Activated CD4-positive, CD25-positive, alpha-beta regulatory T cell treated with anti-CD3 and anti-CD28 coated beads, Interleukin-2, amount 50 U/mL, for 24 hours (primary cell): ENCODE results near the gene HADHB.
"Not testable (repeated sequence)": the region's sequence is repeated elsewhere in the genome, so short reads cannot be mapped to it uniquely, and the experiment has no call there.

ENCODE experiments used
- ATAC-seq, 2 donors: fragments of 150-1000 bp; cut with Tn5 transposase; one replicate each; pipeline ENCODE4 v1.10.0; 2021; ENCODE audit warnings: mild to moderate bottlenecking in 1 of 2, moderate library complexity in 1 of 2

Gene HADHB

DNA sequence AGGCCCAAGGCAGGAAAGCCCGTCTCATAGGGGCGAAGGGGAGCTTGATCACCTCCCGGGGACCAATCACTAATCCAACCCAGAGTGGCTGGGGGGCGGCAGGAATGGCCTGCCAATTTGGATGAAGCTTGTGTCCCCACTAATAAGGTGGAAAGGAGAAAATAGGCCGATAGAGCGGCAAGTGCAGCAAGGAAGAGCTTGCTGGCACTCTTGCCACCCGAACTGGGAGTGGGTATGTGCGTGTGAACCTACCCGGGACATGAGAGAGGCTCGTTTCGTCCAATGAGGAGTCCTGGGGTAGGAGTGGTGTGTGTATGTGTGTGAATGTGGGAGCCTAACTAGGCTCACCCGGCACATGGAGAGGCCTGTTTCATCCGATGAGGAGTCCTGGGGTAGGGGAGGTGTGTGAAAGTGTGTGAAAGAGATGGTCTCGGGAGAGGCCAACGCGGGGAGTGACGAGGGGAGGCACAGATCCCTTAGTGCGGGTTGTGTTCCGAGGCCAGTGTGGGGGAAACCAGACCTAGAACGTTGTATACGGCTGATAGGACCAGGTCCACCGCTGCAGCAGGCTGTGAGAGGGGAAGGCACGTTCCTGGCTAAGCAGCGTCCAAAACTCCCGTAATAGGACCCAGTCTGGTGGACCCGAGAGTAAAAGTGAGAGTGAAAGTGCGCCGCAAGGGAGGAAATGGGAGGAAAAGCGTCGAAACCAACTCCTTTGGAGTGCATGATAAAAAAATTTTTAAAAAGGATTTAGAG lies 54.1 kb downstream of the HADHB start:
- peak; percentile 39 to 41 for ATAC-seq

GRCh38 chr2:26299471-26300101 lies 54.8 kb downstream of the HADHB start:
- ATAC-seq, result peak; percentile 37 to 60

- peak; percentile 39 to 50 for ATAC-seq
These were observed 55.6 kb downstream of the HADHB start for GRCh38 chr2:26300234-26300925.

GRCh38 chr2:26302846-26303245 lies 58.1 kb downstream of the HADHB start:
- ATAC-seq, result no peak

DNA sequence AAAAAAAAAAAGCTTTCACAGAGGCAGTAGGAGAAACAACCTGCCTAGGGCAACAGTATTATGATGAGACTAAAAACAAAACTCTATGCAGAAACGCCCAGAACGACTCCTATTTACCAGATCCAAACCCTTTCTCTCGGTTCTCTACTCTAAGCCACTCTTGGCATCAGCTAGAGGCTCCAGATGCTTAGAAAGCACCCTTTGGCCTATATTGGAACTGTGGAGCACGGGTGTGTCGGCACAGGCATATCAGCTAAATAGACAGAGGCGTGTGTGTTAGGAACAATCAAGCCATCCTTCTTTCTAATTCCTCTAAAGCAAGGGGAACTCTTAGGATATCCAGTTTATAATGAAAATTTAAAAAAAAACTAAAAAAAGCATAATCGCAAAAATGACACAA lies 60.4 kb downstream of the HADHB start:
- ATAC-seq, result not testable (repeated sequence)

DNA sequence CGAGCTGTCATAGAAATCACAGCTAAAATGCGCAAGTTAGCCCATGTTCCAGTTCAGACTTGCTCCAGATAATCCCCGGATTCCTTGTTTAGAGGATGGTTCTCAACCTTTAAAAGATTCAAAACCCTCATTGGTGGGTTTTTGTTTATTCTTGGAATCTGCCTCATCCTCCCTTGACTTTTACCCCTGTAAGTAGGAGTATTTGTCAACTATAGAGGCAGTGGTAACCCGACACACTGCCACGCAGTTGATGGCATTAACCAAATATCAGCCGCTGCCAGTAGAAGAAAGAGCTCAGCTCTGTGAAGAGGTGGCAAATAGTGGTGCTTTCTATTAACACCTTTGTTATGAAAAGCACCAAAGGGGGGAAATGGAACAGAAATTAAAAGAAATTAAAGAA lies 60.8 kb downstream of the HADHB start:
- ATAC-seq, result no peak

DNA sequence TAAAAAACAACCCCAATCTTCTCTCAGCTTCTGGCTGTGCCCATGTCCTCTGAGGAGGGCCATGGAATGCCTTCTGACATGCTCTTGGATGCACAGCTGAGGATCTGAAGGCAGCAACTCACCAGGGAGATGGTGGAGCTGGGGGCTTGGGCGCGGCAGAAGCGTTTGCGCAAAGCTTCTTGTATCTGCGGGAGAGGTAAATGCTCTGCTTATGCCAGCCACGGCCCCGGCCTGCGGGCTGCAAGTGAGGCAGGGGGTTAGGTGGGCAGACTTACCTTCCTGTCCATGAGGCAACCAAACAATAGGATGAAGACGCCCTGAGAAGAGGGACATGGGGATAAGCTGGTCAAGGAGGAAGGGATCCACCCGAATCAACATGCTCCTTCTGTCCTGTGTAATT lies 65.2 kb downstream of the HADHB start:
- no peak for ATAC-seq

- no peak for ATAC-seq
These were observed 67.7 kb downstream of the HADHB start for GRCh38 chr2:26312471-26312870.

DNA sequence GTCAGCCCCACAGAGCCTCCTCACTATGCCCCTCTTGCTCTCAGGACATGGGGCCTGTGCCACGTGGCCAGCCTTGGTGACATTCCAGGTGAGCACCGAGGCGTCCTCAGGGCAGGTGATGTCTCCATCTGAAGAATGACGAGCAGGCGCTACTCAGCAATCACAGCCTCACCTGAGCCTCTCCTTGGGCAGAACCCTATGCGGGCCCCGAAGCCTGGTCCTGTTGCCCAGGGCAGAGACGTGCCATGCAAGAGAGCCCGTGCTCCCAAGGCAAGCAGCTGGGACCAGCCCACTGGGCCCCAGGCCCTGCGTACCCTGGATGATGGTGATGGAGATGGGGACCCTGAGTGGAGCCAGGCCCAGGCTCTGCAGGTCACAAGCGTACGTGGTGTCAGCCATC lies 68.7 kb downstream of the HADHB start:
- ATAC-seq, result no peak

DNA sequence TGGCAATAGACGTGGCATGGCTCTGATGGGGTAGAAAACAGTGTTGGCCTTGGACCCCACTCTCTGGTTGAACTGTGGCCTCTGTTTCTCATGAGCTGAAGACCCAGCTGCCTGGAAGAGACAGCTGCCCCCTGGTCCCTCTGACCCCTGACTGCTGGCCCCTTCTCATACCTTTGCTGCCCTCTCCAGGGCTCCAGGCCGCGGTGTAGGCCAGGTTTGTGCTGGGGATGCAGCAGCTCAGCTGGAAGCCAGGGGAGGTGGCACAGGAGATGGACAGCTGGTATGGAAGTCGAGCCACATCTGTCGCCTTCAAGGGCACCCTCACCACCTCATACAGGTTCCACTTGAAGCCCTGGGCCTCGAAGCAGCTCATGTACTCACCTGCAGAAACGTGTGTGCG lies 69.5 kb downstream of the HADHB start:
- no peak for ATAC-seq

DNA sequence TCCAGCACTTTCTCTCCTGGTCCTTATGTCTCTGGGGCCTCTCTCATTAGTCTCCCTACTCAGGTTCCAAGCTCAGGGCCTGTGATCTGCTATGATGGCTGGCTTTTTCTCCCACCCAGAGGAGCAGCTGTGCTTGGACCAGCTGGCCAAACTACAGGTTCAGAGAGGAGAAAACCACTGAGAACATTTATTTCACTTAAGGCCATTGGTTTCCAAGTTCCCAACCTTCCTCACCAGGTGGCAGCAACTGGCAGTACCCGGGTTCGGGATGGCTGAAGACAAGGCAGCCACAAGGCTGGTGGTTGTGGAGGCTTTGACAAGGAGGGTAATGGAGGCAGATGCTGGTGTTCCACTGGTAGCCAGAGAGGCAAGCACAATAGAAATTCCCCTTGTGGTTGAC lies 71.3 kb downstream of the HADHB start:
- no peak for ATAC-seq

- ATAC-seq, result no peak
These were observed 72.1 kb downstream of the HADHB start for GRCh38 chr2:26316845-26317244.

DNA sequence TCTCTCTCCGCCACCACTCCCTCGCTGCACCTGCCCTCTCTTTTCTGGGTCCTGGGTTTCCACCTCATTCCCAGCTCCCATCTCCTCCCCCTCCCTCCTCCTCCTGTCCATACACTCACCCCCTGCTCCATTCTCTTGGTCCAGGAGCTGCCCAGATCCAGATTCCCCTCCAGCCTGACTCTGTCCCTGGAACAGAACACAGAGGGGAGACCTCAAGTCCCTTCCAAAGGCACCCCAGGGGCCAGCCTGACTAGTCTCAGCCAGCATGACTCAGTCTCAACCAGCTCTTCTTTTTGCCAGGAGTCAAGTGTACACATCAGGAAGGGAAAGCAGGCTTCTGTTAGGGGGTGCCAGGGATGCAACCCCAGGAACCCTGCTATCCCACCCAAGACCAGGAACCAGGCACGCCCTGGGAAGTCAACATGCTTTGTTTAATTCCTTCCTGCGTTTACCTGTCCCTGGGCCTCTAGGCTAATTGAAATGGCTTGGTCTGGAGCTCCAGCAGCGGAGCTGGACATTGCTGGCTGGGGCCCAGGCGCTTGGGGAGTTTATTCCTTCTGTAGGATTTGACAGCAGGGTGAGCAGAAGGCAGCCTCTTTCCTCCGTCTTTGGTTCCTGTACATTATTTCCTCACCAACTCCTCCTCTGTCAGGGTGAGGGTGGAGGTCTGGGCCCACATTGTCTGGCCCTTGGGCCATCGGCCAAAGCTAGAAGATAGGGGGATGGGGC lies 72.8 kb downstream of the HADHB start:
- no peak for ATAC-seq

DNA sequence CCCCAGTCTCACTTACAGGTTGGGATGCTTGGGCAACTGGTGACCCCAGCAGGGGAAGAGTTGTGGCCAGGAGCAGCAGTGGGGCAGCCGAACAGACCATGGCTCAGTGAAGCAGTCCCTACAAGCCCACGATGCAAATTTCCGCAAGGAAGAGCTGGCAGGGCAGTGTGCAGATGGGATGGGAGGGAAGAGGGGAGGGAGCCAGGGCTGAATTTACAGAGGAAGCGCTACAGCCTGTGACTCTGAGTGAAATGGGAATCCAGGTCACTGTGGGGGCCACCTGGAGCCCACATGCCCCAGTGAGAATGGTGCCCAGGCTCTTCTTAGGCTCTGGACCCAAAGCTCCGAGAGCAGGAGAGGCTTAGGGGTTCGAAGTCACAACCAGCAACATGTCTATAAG lies 74.2 kb downstream of the HADHB start:
- no peak for ATAC-seq

DNA sequence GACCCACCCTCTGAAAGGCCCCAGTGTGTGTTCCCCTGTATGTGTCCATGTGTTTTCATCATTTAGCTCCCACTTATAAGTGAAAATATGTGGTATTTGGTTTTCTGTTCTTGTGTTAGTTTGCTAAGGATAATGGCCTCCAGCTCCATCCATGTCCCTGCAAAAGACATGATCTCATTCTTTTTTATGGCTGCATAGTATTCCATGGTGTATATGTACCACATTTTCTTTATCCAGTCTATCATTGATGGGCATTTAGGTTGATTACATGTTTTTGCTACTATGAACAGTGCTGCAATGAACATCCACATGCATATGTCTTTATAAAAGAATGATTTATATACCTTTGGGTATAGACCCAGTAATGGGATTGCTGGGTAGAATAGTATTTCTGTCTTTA lies 79.7 kb downstream of the HADHB start:
- not testable (repeated sequence) for ATAC-seq

GRCh38 chr2:26324903-26325302 lies 80.2 kb downstream of the HADHB start:
- no peak for ATAC-seq

GRCh38 chr2:26325851-26326250 lies 81.1 kb downstream of the HADHB start:
- no peak for ATAC-seq

- no peak for ATAC-seq
These were observed 81.8 kb downstream of the HADHB start for GRCh38 chr2:26326514-26326913.

- ATAC-seq, result no peak
These were observed 82.8 kb downstream of the HADHB start for GRCh38 chr2:26327291-26328272.

GRCh38 chr2:26329083-26329482 lies 84.3 kb downstream of the HADHB start:
- not testable (repeated sequence) for ATAC-seq

GRCh38 chr2:26330114-26330549 lies 85.4 kb downstream of the HADHB start:
- ATAC-seq, result peak; percentile 89 to 93

- ATAC-seq, result no peak
These were observed 85.9 kb downstream of the HADHB start for GRCh38 chr2:26330604-26331003.
